Measurements from ENCODE around the gene DOCK9. TPM values are rescaled to one million over a fixed set of nuclear protein-coding genes. Genes with fewer than 3 reads are reported as not detected.
A peak's percentile ranks its signal among the peaks of the same experiment; 100 is the strongest.

The DOCK9 gene
- total and polyA plus RNA-seq, 2 experiments from 2014 or later, result 16.4 to 38.9 TPM

- TF ChIP-seq EZH2phosphoT487 (IDR thresholded peaks at IDR 0.05; ENCODE audit: low read depth, severe bottlenecking, unreplicated experiment) (no peak), EZH2 (IDR thresholded peaks at IDR 0.05; ENCODE audit: borderline replicate concordance) (no peak), CTCF (IDR thresholded peaks at IDR 0.05; ENCODE audit: poor library complexity) (no peak)
- Histone ChIP-seq H3K4me1 (ENCODE audit: insufficient read depth) (peaks cover 6% of the 10 kb centered on the region), H3K4me2 (no peak overlapping the region), H2AFZ (no peak overlapping the region), H3K27me3 (no peaks in the 10 kb centered on the region), H4K20me1 (ENCODE audit: insufficient read depth, poor library complexity, severe bottlenecking) (no peaks in the 10 kb centered on the region), H3K9me3 (ENCODE audit: low read depth) (no peaks in the 10 kb centered on the region), H3K4me3 (no peak overlapping the region), H3K9me2 (replicated peaks; ENCODE audit: insufficient read depth) (no peaks in the 10 kb centered on the region), H3K27ac (no peak overlapping the region), H3K79me2 (no peaks in the 10 kb centered on the region), H3K36me3 (replicated peaks; ENCODE audit: insufficient read depth, low read depth) (no peaks in the 10 kb centered on the region)
- 30% methylated on average over 6 of the region's 6 CpGs for WGBS (ENCODE audit: low lambda C conversion rate, missing lambda C conversion rate)
- DNase-seq (ENCODE audit: low spot score), result no peak
These were observed 39.9 kb downstream of the DOCK9 start for GRCh38 chr13:98937911-98938381.

- H3K9me3 ChIP-seq (ENCODE audit: low read depth), result no peaks in the 10 kb centered on the region
- H3K9me2 ChIP-seq (replicated peaks; ENCODE audit: insufficient read depth), result no peaks in the 10 kb centered on the region
- no peak overlapping the region for H3K4me2 ChIP-seq
- DNase-seq (ENCODE audit: low spot score), result no peak
- 98% methylated on average over 3 of the region's 3 CpGs for WGBS (ENCODE audit: low lambda C conversion rate, missing lambda C conversion rate)
- H3K36me3 ChIP-seq (replicated peaks; ENCODE audit: insufficient read depth, low read depth), result no peaks in the 10 kb centered on the region
- H3K4me1 ChIP-seq (ENCODE audit: insufficient read depth), result peaks cover 6% of the 10 kb centered on the region
- no peak overlapping the region for H2AFZ ChIP-seq
- H4K20me1 ChIP-seq (ENCODE audit: insufficient read depth, poor library complexity, severe bottlenecking), result no peaks in the 10 kb centered on the region
- H3K4me3 ChIP-seq, result no peak overlapping the region
- TF ChIP-seq EZH2phosphoT487 (IDR thresholded peaks at IDR 0.05; ENCODE audit: low read depth, severe bottlenecking, unreplicated experiment), result no peak
- TF ChIP-seq EZH2 (IDR thresholded peaks at IDR 0.05; ENCODE audit: borderline replicate concordance), result no peak
- TF ChIP-seq CTCF (IDR thresholded peaks at IDR 0.05; ENCODE audit: poor library complexity), result no peak
- no peaks in the 10 kb centered on the region for H3K27me3 ChIP-seq
- H3K79me2 ChIP-seq, result peaks cover 3% of the 10 kb centered on the region
- H3K27ac ChIP-seq, result no peak overlapping the region
These were observed 43.6 kb downstream of the DOCK9 start for GRCh38 chr13:98934243-98934642.

- H3K79me2 ChIP-seq, result peaks cover 3% of the 10 kb centered on the region
- no peaks in the 10 kb centered on the region for H3K4me1 ChIP-seq (ENCODE audit: insufficient read depth)
- no peaks in the 10 kb centered on the region for H4K20me1 ChIP-seq (ENCODE audit: insufficient read depth, poor library complexity, severe bottlenecking)
- H3K4me3 ChIP-seq, result no peak overlapping the region
- no peaks in the 10 kb centered on the region for H3K9me2 ChIP-seq (replicated peaks; ENCODE audit: insufficient read depth)
- no peak overlapping the region for H2AFZ ChIP-seq
- peak overlapping the region; percentile 51 for H3K4me2 ChIP-seq
- no peaks in the 10 kb centered on the region for H3K9me3 ChIP-seq (ENCODE audit: low read depth)
- WGBS (ENCODE audit: low lambda C conversion rate, missing lambda C conversion rate), result 64% methylated on average over 8 of the region's 8 CpGs
- H3K27ac ChIP-seq, result peak overlapping the region; percentile 49
- TF ChIP-seq CTCF (IDR thresholded peaks at IDR 0.05; ENCODE audit: poor library complexity) (no peak), EZH2phosphoT487 (IDR thresholded peaks at IDR 0.05; ENCODE audit: low read depth, severe bottlenecking, unreplicated experiment) (no peak), EZH2 (IDR thresholded peaks at IDR 0.05; ENCODE audit: borderline replicate concordance) (no peak)
- peak; percentile 29 for DNase-seq (ENCODE audit: low spot score)
- no peaks in the 10 kb centered on the region for H3K36me3 ChIP-seq (replicated peaks; ENCODE audit: insufficient read depth, low read depth)
- H3K27me3 ChIP-seq, result no peaks in the 10 kb centered on the region
These were observed 47.7 kb downstream of the DOCK9 start for GRCh38 chr13:98930151-98930591.

Data from hepatocyte (in vitro differentiated cells).